IMR-90 (cell line): ENCODE results near the gene MYO1D. TPM values are rescaled to one million over a fixed set of nuclear protein-coding genes. Genes with fewer than 3 reads are reported as not detected.

Experiments
- ATAC-seq: fragments of 200-7000 bp; cut with Tn5 transposase; 2 replicates; pipeline ENCODE4 v1.9.1; 2020; ENCODE audit warnings: low read depth, mild to moderate bottlenecking, moderate library complexity
- BruUV-seq: library from RNA; stranded (reverse); fragments of 400-500 nt; replicated peaks from 2 replicates; lab custom pipeline; 2021; lab: Mats Ljungman, UMichigan
- CTCF ChIA-PET: fragments of 300-600 bp; formaldehyde crosslinking; extraction: SDS; loops from one replicate; lab custom pipeline; 2021; ENCODE audit warnings: antibody characterized with exemption; lab: Yijun Ruan, JAX
- POLR2A ChIA-PET: fragments of 300-600 bp; sonication (Branson Sonifier 250); formaldehyde crosslinking; loops from one replicate; lab custom pipeline; 2022; ENCODE audit warnings: antibody characterized with exemption; ENCODE audit not compliant: unreplicated experiment; lab: Charles Lee
- DNase-seq: peaks from one replicate; pipeline ENCODE4 v3.0.0; 2013
- H2AFZ ChIP-seq: replicated peaks from 2 replicates; pipeline ENCODE3; 2013; ENCODE audit warnings: low read length, mild to moderate bottlenecking; ENCODE audit not compliant: poor library complexity
- H2AK5ac ChIP-seq: 2 replicates; pipeline ENCODE4 v1.6.1; 2013; ENCODE audit warnings: low read depth, low read length, inconsistent platforms
- H2AK9ac ChIP-seq: replicated peaks from 2 replicates; pipeline ENCODE3; 2013; ENCODE audit warnings: mild to moderate bottlenecking, low read depth, low read length, moderate library complexity; ENCODE audit not compliant: poor library complexity
- H2BK120ac ChIP-seq: 2 replicates; pipeline ENCODE4 v1.6.1; 2013; ENCODE audit warnings: low read depth, low read length, inconsistent platforms
- H2BK15ac ChIP-seq: 3 replicates; pipeline ENCODE4 v1.6.1; 2013; ENCODE audit warnings: low read depth, low read length, inconsistent platforms
- H2BK20ac ChIP-seq: 2 replicates; pipeline ENCODE4 v1.6.1; 2013; ENCODE audit warnings: low read depth, mild to moderate bottlenecking, inconsistent platforms, low read length, moderate library complexity
- H2BK5ac ChIP-seq: 2 replicates; pipeline ENCODE4 v1.6.1; 2013; ENCODE audit warnings: mild to moderate bottlenecking, low read depth, low read length, inconsistent platforms; ENCODE audit not compliant: poor library complexity, severe bottlenecking
- H3K14ac ChIP-seq: replicated peaks from 2 replicates; pipeline ENCODE4 v1.6.1; 2013; ENCODE audit warnings: low read depth, low read length, inconsistent platforms
- H3K18ac ChIP-seq: 2 replicates; pipeline ENCODE4 v1.6.1; 2013; ENCODE audit warnings: low read depth, low read length, control low read depth
- H3K23ac ChIP-seq: 2 replicates; pipeline ENCODE4 v1.6.1; 2013; ENCODE audit warnings: low read depth, low read length, inconsistent platforms
- H3K27ac ChIP-seq: 2 replicates; pipeline ENCODE4 v1.5.1; 2013; ENCODE audit warnings: mild to moderate bottlenecking, control low read depth, low read length; ENCODE audit not compliant: insufficient read depth
- H3K27me3 ChIP-seq: 2 replicates; pipeline ENCODE4 v1.6.1; 2013; ENCODE audit warnings: low read length; ENCODE audit not compliant: control insufficient read depth, insufficient read depth
- H3K36me3 ChIP-seq: 2 replicates; pipeline ENCODE4 v1.6.1; 2013; ENCODE audit warnings: low read length, mixed read lengths; ENCODE audit not compliant: control insufficient read depth, insufficient read depth
- H3K4ac ChIP-seq: 2 replicates; pipeline ENCODE4 v1.6.1; 2013; ENCODE audit warnings: low read depth, low read length, inconsistent platforms
- H3K4me1 ChIP-seq: 2 replicates; pipeline ENCODE4 v1.6.1; 2013; ENCODE audit warnings: low read length, mixed read lengths; ENCODE audit not compliant: control insufficient read depth, insufficient read depth
- H3K4me2 ChIP-seq: 2 replicates; pipeline ENCODE4 v1.6.1; 2013; ENCODE audit warnings: low read depth, mild to moderate bottlenecking, control low read depth, low read length, moderate library complexity
- H3K4me3 ChIP-seq: 2 replicates; pipeline ENCODE4 v1.5.1; 2013; ENCODE audit warnings: low read depth, mild to moderate bottlenecking, control low read depth, low read length, moderate library complexity; ENCODE audit not compliant: insufficient read depth
- H3K56ac ChIP-seq: 2 replicates; pipeline ENCODE4 v1.6.1; 2013; ENCODE audit warnings: low read length, inconsistent platforms; ENCODE audit not compliant: insufficient read depth; ENCODE audit errors: extremely low read depth
- H3K79me1 ChIP-seq, 2 experiments: 2 replicates each; pipeline ENCODE4 v1.6.1; 2013; ENCODE audit warnings: low read length in 2 of 2, inconsistent platforms in 1 of 2, low read depth in 1 of 2
- H3K9ac ChIP-seq: 2 replicates; pipeline ENCODE4 v1.6.1; 2013; ENCODE audit warnings: low read depth, low read length, control low read depth
- H3K9me1 ChIP-seq: 2 replicates; pipeline ENCODE4 v1.6.1; 2013; ENCODE audit warnings: low read length, inconsistent platforms; ENCODE audit not compliant: insufficient read depth
- H3K9me3 ChIP-seq: 2 replicates; pipeline ENCODE4 v1.6.1; 2013; ENCODE audit warnings: low read length; ENCODE audit not compliant: control insufficient read depth, insufficient read depth
- H4K20me1 ChIP-seq: 2 replicates; pipeline ENCODE4 v1.6.1; 2013; ENCODE audit warnings: low read length, inconsistent platforms; ENCODE audit not compliant: insufficient read depth
- H4K5ac ChIP-seq: 2 replicates; pipeline ENCODE4 v1.6.1; 2013; ENCODE audit warnings: mild to moderate bottlenecking, low read depth, low read length, control low read depth
- H4K8ac ChIP-seq, 2 experiments: 2 replicates each; pipeline ENCODE4 v1.6.1; 2013; ENCODE audit warnings: low read depth in 2 of 2, low read length in 2 of 2, control low read depth in 1 of 2, inconsistent platforms in 1 of 2
- H4K91ac ChIP-seq: 2 replicates; pipeline ENCODE4 v1.6.1; 2013; ENCODE audit warnings: low read depth, low read length, inconsistent platforms; ENCODE audit not compliant: insufficient read depth
- CEBPB ChIP-seq: IDR thresholded peaks from 2 replicates; pipeline ENCODE4 v1.6.1; 2012; ENCODE audit warnings: low read depth, low read length, improper control_type of control experiment
- CHD1 ChIP-seq: IDR thresholded peaks from 2 replicates; pipeline ENCODE4 v1.6.1; 2012; ENCODE audit warnings: low read depth, low read length, improper control_type of control experiment
- ELK1 ChIP-seq: fragments of 150-350 bp; IDR thresholded peaks from 2 replicates; pipeline ENCODE4 v1.6.1; 2016; ENCODE audit warnings: low read depth, mild to moderate bottlenecking, low read length, moderate library complexity, borderline replicate concordance
- NFE2L2 ChIP-seq: fragments of 150-350 bp; IDR thresholded peaks from 2 replicates; pipeline ENCODE4 v1.6.1; 2016; ENCODE audit warnings: low read depth, mild to moderate bottlenecking, low read length
- WGBS, 2 experiments: methylation state at CpG; one replicate each; pipeline versions ENCODE4 v1.1.5 to v1.1.7; 2013; ENCODE audit warnings: missing lambda C conversion rate in 2 of 2; ENCODE audit not compliant: insufficient read length in 1 of 2; ENCODE audit errors: extremely low coverage in 2 of 2; 5-methylcytosine and 5-hydroxymethylcytosine counted together
- dilution Hi-C: fragments of 300-500 bp; cut with HindIII; formaldehyde crosslinking; loops from one replicate; pipeline ENCODE4 v1.14.3; 2018; ENCODE audit warnings: low sequenced_read_pairs; ENCODE audit not compliant: unreplicated experiment
- in situ Hi-C: fragments of 300-500 bp; cut with MboI; formaldehyde crosslinking; loops from 3 replicates; pipeline ENCODE4 v1.14.3; 2019; ENCODE audit warnings: low sequenced_read_pairs, inconsistent platforms, mixed read lengths
- intact Hi-C: fragments of 100-400 bp; cut with micrococcal nuclease; formaldehyde crosslinking; loops from 2 replicates; pipeline ENCODE4 v1.10.0; 2022
- polyA plus RNA-seq, 3 experiments: library from polyadenylated mRNA; depleted of rRNA; stranded (reverse); fragments of >200 nt; gene quantifications; 2 replicates each; pipeline ENCODE4 v1.2.3, GENCODE V29; 2012; ENCODE audit warnings: low replicate concordance in 1 of 3
- total RNA-seq: library from RNA; depleted of rRNA; stranded (reverse); fragments of >200 nt; gene quantifications from 2 replicates; pipeline ENCODE4 v1.2.3, GENCODE V29; 2012

MYO1D gene
- total and polyA plus RNA-seq, 2 of the 4 experiments (the other 2 are of a cell fraction) = 0.63 to 0.90 TPM

DNA sequence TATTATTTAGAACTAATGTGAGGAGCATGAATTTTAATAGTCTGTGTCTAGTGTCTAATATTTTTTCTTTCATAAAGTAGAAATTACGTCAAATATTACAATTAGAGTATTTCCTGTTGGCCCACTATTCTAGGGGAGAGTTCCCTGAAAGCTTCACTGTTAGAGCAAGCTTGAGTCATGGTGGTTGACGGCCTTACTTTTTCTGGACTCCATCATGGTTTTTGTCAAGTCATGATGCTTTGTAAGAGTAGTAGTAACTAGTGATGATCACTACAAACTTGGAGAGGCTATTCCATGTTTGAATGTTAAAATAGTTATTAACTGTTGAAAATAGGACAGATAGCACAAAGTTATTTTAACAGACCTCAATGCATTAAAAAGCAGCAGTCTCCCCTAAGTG lies 431.0 kb downstream of the MYO1D start:
- ATAC-seq (no peak), DNase-seq (peak; percentile 57)
- H2BK20ac ChIP-seq = no peak overlapping the region
- intact Hi-C loops (loop anchor here (10.0 kb wide), 1 partner anchor 191 kb away; no protein-coding TSS in a partner anchor), in situ Hi-C loops (no loop called here), dilution Hi-C loops (no loop called here)
- H3K9me3 ChIP-seq = no peaks in the 10 kb centered on the region
- peaks cover 13% of the 10 kb centered on the region for H3K36me3 ChIP-seq
- no peak overlapping the region for H3K4ac ChIP-seq
- no peak overlapping the region for H3K4me3 ChIP-seq
- POLR2A ChIA-PET = interaction anchor here (0.6 kb wide), 1 partner anchor 15 kb away, joined by 10 read pairs; no protein-coding TSS in a partner anchor
- no peak overlapping the region for H2AFZ ChIP-seq
- H2AK5ac ChIP-seq = no peak overlapping the region
- H2BK15ac ChIP-seq = no peak overlapping the region
- no peak overlapping the region for H2AK9ac ChIP-seq
- BruUV-seq = TSS peak; percentile 20
- no peak overlapping the region for H2BK5ac ChIP-seq
- no peak for TF ChIP-seq ELK1
- no peak for TF ChIP-seq CHD1
- peak; percentile 76 for TF ChIP-seq NFE2L2
- TF ChIP-seq CEBPB = no peak
- no peak overlapping the region for H3K56ac ChIP-seq
- peaks cover 27% of the 10 kb centered on the region; the same call in 1 of the 2 replicates for H4K20me1 ChIP-seq
- H4K5ac ChIP-seq = no peak overlapping the region
- no peak overlapping the region for H4K8ac ChIP-seq
- 0 out of 2 replicates have a peak, but pooled peaks cover 3% of the 10 kb centered on the region for H3K9me1 ChIP-seq
- H4K91ac ChIP-seq = no peak overlapping the region
- no peak overlapping the region for H3K14ac ChIP-seq
- peaks cover 6% of the 10 kb centered on the region for H3K4me1 ChIP-seq
- no peak overlapping the region for H3K9ac ChIP-seq
- 33% methylated on average over 1 of the region's 2 CpGs; no CpG with 5 or more reads in 1 of the 2 experiments for WGBS, 2 experiments
- peak overlapping the region; percentile 53; the same call in 1 of the 2 replicates for H3K23ac ChIP-seq
- CTCF ChIA-PET = interaction anchor here (1.0 kb wide), 1 partner anchor 16 kb away, joined by 4 read pairs; no protein-coding TSS in a partner anchor
- H2BK120ac ChIP-seq = no peak overlapping the region
- H3K18ac ChIP-seq = no peak overlapping the region
- peaks cover 6% of the 10 kb centered on the region; the same call in 1 of the 2 replicates for H3K27me3 ChIP-seq
- H3K4me2 ChIP-seq = peak overlapping the region; percentile 98; the same call in 1 of the 2 replicates
- H3K27ac ChIP-seq = no peak overlapping the region
- H3K79me1 ChIP-seq = peaks cover 21 to 27% of the 10 kb centered on the region in 2 experiments
